D721Med (cell line): ENCODE data around the gene SHB.

ENCODE experiments used
- DNase-seq: peaks from one replicate; pipeline ENCODE4 v3.0.0; 2011; ENCODE audit warnings: low spot score; ENCODE audit not compliant: insufficient read length
- FAIRE-seq: peaks from 2 replicates; lab custom pipeline; 2011; peaks lifted over from hg19 to GRCh38; lab: Jason Lieb, UNC
- CTCF ChIP-seq: IDR thresholded peaks from 2 replicates; pipeline ENCODE4 v1.5.1; 2012; ENCODE audit warnings: mild to moderate bottlenecking, control low read depth; ENCODE audit not compliant: insufficient read depth; ENCODE audit errors: missing control alignments

Gene SHB

DNA sequence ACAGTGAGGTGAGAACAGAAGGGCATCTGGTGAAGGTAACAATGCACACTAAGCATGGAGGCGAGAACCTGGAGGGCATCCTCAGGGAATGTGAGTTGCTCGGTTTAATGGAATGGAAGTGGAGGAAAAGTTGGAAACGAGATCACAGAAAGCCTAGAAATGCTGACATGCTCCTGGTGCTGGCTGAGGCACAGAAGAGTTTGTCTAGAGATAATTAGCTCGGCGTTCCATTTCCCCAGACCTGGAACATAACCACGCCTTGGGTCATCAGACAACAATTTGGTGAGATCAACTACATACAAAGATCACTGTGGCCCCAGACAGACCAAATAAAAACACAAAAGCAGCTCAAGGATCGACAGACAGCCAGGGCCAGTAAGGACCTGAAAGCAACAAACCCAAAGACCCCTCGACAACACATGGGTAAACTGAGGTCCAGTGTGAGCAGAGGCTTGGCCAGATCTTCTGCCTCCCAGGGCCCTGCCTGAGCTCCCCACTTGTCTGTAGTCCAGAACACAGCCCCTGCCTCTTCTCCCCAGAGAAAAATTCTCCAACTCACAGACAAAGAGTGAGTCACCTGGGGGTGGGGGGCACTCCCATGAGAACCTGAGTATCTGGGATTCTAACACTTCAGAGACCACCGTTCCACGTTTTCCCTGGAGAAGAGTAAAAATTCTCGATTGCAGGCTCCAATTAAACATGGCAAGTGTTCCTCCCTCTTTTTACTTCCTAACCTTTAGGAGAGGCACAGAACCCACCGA lies 52.5 kb downstream of the SHB start:
- FAIRE-seq (no peak), DNase-seq (no peak)
- no peak for TF ChIP-seq CTCF

GRCh38 chr9:38015906-38016305 lies 53.1 kb downstream of the SHB start:
- no peak for TF ChIP-seq CTCF
- DNase-seq, result no peak
- FAIRE-seq, result no peak

DNA sequence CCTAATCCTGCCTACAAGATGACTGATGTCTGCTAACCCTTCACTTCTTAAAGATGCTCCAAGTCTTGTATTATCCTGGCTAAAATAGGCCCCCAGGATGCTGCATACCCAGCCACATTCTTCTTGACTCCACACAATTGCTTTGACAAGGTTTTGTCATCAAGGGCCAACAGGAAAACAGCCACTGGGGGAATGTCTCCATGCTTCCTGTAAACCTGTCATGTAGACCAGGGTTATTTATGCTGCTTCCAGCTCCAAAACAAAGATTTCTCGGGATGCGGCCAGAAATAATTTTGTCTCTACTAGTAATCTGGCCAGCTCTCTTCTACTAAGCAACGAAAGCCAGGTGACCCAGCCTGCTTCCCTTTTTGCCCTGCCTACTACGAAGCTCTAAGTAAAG lies 53.8 kb downstream of the SHB start:
- FAIRE-seq (no peak), DNase-seq (no peak)
- no peak for TF ChIP-seq CTCF

DNA sequence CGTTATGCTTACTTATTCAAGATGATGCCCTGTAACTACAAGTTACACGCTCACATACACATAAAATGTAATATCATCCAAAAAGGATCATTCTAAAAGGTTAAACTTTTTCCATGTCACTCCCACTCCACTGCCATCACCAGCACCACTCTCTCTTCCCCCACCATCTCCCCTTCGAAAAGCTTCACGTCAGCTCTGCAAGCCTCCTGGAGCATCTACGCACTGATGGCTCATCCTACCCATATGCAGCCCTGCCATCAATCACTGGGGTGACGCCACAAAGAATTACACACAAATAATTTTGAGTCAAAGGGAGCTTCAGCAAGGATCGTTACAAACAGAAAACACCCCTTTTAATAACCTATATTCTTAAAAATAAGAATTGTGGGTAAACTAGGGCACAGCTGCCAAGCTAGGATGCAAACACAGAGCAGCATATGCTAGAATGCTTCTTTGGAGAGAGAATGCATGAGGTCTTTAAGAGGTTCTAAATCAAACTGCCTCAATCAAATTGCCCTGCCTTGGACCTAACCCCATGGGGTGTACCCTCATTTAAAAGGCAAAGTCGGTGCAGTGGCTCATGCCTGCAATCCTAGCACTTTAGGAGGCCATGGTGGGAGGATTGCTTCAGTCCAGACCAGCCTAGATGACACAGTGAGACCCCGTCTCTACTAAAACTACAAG lies 56.1 kb downstream of the SHB start:
- no peak for TF ChIP-seq CTCF
- DNase-seq, result no peak
- FAIRE-seq, result no peak

DNA sequence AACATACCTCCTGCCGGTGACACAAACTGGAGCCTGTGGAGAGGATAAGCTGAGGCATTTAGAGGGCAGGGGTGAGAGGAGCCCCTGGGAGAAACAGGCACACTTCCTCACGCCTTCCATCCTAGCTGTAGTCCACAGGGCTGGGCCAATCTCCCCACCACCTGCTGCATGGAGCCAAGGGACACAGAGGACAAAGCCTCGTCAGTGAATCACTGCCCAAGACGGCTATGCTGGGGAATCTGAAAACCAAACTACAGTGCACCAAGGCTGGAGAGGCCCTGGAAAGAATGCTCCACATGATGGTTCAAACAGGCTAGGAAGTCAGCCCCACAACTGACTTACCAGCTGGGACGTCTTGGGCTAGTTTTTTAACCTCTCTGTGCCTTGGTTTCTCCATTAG lies 57.0 kb downstream of the SHB start:
- no peak for FAIRE-seq
- TF ChIP-seq CTCF, result no peak

GRCh38 chr9:38010918-38011704 lies 57.9 kb downstream of the SHB start:
- DNase-seq, result no peak
- FAIRE-seq, result no peak
- TF ChIP-seq CTCF, result no peak

More for the DNA sequence above, 57.0 kb downstream of the SHB start:
- DNase-seq, result no peak
